Breast epithelium (tissue), 3 donors: ENCODE data around the gene CIAO3.

Experiments
- POLR2A ChIP-seq: fragments of 450-650 bp; IDR thresholded peaks from one replicate; pipeline ENCODE4 v1.6.1; 2016; ENCODE audit warnings: antibody characterized with exemption, mild to moderate bottlenecking, moderate library complexity
- POLR2AphosphoS5 ChIP-seq, 3 donors: sonication (generic); formaldehyde crosslinking; IDR thresholded peaks; one replicate each; pipeline ENCODE4 v1.6.1; 2017; ENCODE audit warnings: antibody characterized with exemption in 3 of 3
- TF ChIP-seq, protein P1 (sequence below), 3 donors: fragments of 450-650 bp; IDR thresholded peaks; one replicate each; pipeline ENCODE4 v1.5.1; 2016 to 2017; ENCODE audit warnings: antibody characterized with exemption in 3 of 3, mild to moderate bottlenecking in 3 of 3, moderate library complexity in 3 of 3

DNA sequence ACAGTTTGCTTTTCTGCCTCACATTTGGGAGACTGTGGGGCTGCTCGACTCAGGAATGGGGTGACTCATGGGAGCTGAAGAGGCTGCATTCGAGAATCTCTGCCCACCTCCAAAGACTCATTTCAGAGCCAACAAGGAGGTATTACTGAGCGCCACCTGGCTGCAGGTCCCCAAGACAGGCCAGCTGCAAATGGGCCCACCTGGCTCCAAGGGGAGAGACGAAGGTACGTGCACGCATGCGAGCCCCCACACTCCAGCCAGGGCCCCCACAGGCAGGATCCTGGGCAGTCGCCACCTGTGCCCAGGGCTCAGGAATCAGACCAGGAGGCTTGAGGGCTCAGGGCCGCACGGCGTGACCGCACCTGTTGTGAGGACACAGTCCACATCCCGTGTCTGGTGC, 7.9 kb downstream of the CIAO3 start:
- TF ChIP-seq, protein P1, sequence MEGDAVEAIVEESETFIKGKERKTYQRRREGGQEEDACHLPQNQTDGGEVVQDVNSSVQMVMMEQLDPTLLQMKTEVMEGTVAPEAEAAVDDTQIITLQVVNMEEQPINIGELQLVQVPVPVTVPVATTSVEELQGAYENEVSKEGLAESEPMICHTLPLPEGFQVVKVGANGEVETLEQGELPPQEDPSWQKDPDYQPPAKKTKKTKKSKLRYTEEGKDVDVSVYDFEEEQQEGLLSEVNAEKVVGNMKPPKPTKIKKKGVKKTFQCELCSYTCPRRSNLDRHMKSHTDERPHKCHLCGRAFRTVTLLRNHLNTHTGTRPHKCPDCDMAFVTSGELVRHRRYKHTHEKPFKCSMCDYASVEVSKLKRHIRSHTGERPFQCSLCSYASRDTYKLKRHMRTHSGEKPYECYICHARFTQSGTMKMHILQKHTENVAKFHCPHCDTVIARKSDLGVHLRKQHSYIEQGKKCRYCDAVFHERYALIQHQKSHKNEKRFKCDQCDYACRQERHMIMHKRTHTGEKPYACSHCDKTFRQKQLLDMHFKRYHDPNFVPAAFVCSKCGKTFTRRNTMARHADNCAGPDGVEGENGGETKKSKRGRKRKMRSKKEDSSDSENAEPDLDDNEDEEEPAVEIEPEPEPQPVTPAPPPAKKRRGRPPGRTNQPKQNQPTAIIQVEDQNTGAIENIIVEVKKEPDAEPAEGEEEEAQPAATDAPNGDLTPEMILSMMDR (IDR thresholded peaks at IDR 0.05) = no peak
- TF ChIP-seq POLR2AphosphoS5 (IDR thresholded peaks at IDR 0.05) (no peak), POLR2A (no peak)
